IMR-90 (cell line): Measurements from ENCODE around the gene DHX57. TPM values are rescaled to one million over a fixed set of nuclear protein-coding genes. Genes with fewer than 3 reads are reported as not detected.

Experiments used
- ATAC-seq: fragments of 200-7000 bp; cut with Tn5 transposase; 2 replicates; pipeline ENCODE4 v1.9.1; 2020; ENCODE audit warnings: low read depth, mild to moderate bottlenecking, moderate library complexity
- BruUV-seq: library from RNA; stranded (reverse); fragments of 400-500 nt; replicated peaks from 2 replicates; lab custom pipeline; 2021; lab: Mats Ljungman, UMichigan
- CTCF ChIA-PET: fragments of 300-600 bp; formaldehyde crosslinking; extraction: SDS; loops from one replicate; lab custom pipeline; 2021; ENCODE audit warnings: antibody characterized with exemption; lab: Yijun Ruan, JAX
- POLR2A ChIA-PET: fragments of 300-600 bp; sonication (Branson Sonifier 250); formaldehyde crosslinking; loops from one replicate; lab custom pipeline; 2022; ENCODE audit warnings: antibody characterized with exemption; ENCODE audit not compliant: unreplicated experiment; lab: Charles Lee
- DNase-seq: peaks from one replicate; pipeline ENCODE4 v3.0.0; 2013
- H2AFZ ChIP-seq: replicated peaks from 2 replicates; pipeline ENCODE3; 2013; ENCODE audit warnings: low read length, mild to moderate bottlenecking; ENCODE audit not compliant: poor library complexity
- H2AK5ac ChIP-seq: 2 replicates; pipeline ENCODE4 v1.6.1; 2013; ENCODE audit warnings: low read depth, low read length, inconsistent platforms
- H2AK9ac ChIP-seq: replicated peaks from 2 replicates; pipeline ENCODE3; 2013; ENCODE audit warnings: mild to moderate bottlenecking, low read depth, low read length, moderate library complexity; ENCODE audit not compliant: poor library complexity
- H2BK120ac ChIP-seq: 2 replicates; pipeline ENCODE4 v1.6.1; 2013; ENCODE audit warnings: low read depth, low read length, inconsistent platforms
- H2BK15ac ChIP-seq: 3 replicates; pipeline ENCODE4 v1.6.1; 2013; ENCODE audit warnings: low read depth, low read length, inconsistent platforms
- H2BK20ac ChIP-seq: 2 replicates; pipeline ENCODE4 v1.6.1; 2013; ENCODE audit warnings: low read depth, mild to moderate bottlenecking, inconsistent platforms, low read length, moderate library complexity
- H2BK5ac ChIP-seq: 2 replicates; pipeline ENCODE4 v1.6.1; 2013; ENCODE audit warnings: mild to moderate bottlenecking, low read depth, low read length, inconsistent platforms; ENCODE audit not compliant: poor library complexity, severe bottlenecking
- H3K14ac ChIP-seq: replicated peaks from 2 replicates; pipeline ENCODE4 v1.6.1; 2013; ENCODE audit warnings: low read depth, low read length, inconsistent platforms
- H3K18ac ChIP-seq: 2 replicates; pipeline ENCODE4 v1.6.1; 2013; ENCODE audit warnings: low read depth, low read length, control low read depth
- H3K23ac ChIP-seq: 2 replicates; pipeline ENCODE4 v1.6.1; 2013; ENCODE audit warnings: low read depth, low read length, inconsistent platforms
- H3K27ac ChIP-seq: 2 replicates; pipeline ENCODE4 v1.5.1; 2013; ENCODE audit warnings: mild to moderate bottlenecking, control low read depth, low read length; ENCODE audit not compliant: insufficient read depth
- H3K27me3 ChIP-seq: 2 replicates; pipeline ENCODE4 v1.6.1; 2013; ENCODE audit warnings: low read length; ENCODE audit not compliant: control insufficient read depth, insufficient read depth
- H3K36me3 ChIP-seq: 2 replicates; pipeline ENCODE4 v1.6.1; 2013; ENCODE audit warnings: low read length, mixed read lengths; ENCODE audit not compliant: control insufficient read depth, insufficient read depth
- H3K4ac ChIP-seq: 2 replicates; pipeline ENCODE4 v1.6.1; 2013; ENCODE audit warnings: low read depth, low read length, inconsistent platforms
- H3K4me1 ChIP-seq: 2 replicates; pipeline ENCODE4 v1.6.1; 2013; ENCODE audit warnings: low read length, mixed read lengths; ENCODE audit not compliant: control insufficient read depth, insufficient read depth
- H3K4me2 ChIP-seq: 2 replicates; pipeline ENCODE4 v1.6.1; 2013; ENCODE audit warnings: low read depth, mild to moderate bottlenecking, control low read depth, low read length, moderate library complexity
- H3K4me3 ChIP-seq: 2 replicates; pipeline ENCODE4 v1.5.1; 2013; ENCODE audit warnings: low read depth, mild to moderate bottlenecking, control low read depth, low read length, moderate library complexity; ENCODE audit not compliant: insufficient read depth
- H3K56ac ChIP-seq: 2 replicates; pipeline ENCODE4 v1.6.1; 2013; ENCODE audit warnings: low read length, inconsistent platforms; ENCODE audit not compliant: insufficient read depth; ENCODE audit errors: extremely low read depth
- H3K79me1 ChIP-seq, 2 experiments: 2 replicates each; pipeline ENCODE4 v1.6.1; 2013; ENCODE audit warnings: low read length in 2 of 2, inconsistent platforms in 1 of 2, low read depth in 1 of 2
- H3K9ac ChIP-seq: 2 replicates; pipeline ENCODE4 v1.6.1; 2013; ENCODE audit warnings: low read depth, low read length, control low read depth
- H3K9me1 ChIP-seq: 2 replicates; pipeline ENCODE4 v1.6.1; 2013; ENCODE audit warnings: low read length, inconsistent platforms; ENCODE audit not compliant: insufficient read depth
- H3K9me3 ChIP-seq: 2 replicates; pipeline ENCODE4 v1.6.1; 2013; ENCODE audit warnings: low read length; ENCODE audit not compliant: control insufficient read depth, insufficient read depth
- H4K20me1 ChIP-seq: 2 replicates; pipeline ENCODE4 v1.6.1; 2013; ENCODE audit warnings: low read length, inconsistent platforms; ENCODE audit not compliant: insufficient read depth
- H4K5ac ChIP-seq: 2 replicates; pipeline ENCODE4 v1.6.1; 2013; ENCODE audit warnings: mild to moderate bottlenecking, low read depth, low read length, control low read depth
- H4K8ac ChIP-seq, 2 experiments: 2 replicates each; pipeline ENCODE4 v1.6.1; 2013; ENCODE audit warnings: low read depth in 2 of 2, low read length in 2 of 2, control low read depth in 1 of 2, inconsistent platforms in 1 of 2
- H4K91ac ChIP-seq: 2 replicates; pipeline ENCODE4 v1.6.1; 2013; ENCODE audit warnings: low read depth, low read length, inconsistent platforms; ENCODE audit not compliant: insufficient read depth
- BHLHE40 ChIP-seq: fragments of 150-350 bp; IDR thresholded peaks from 2 replicates; pipeline ENCODE4 v1.6.1; 2016; ENCODE audit warnings: mild to moderate bottlenecking, low read depth, low read length
- CEBPB ChIP-seq: IDR thresholded peaks from 2 replicates; pipeline ENCODE4 v1.6.1; 2012; ENCODE audit warnings: low read depth, low read length, improper control_type of control experiment
- FOS ChIP-seq: fragments of 150-350 bp; IDR thresholded peaks from 2 replicates; pipeline ENCODE4 v1.6.1; 2016; ENCODE audit warnings: low read depth, low read length
- MAZ ChIP-seq: IDR thresholded peaks from 2 replicates; pipeline ENCODE4 v1.6.1; 2012; ENCODE audit warnings: low read depth, mild to moderate bottlenecking, low read length, improper control_type of control experiment, moderate library complexity, borderline replicate concordance
- MXI1 ChIP-seq: IDR thresholded peaks from 2 replicates; pipeline ENCODE4 v1.6.1; 2012; ENCODE audit warnings: low read depth, mild to moderate bottlenecking, low read length, moderate library complexity, borderline replicate concordance
- NFE2L2 ChIP-seq: fragments of 150-350 bp; IDR thresholded peaks from 2 replicates; pipeline ENCODE4 v1.6.1; 2016; ENCODE audit warnings: low read depth, mild to moderate bottlenecking, low read length
- POLR2A ChIP-seq: IDR thresholded peaks from 2 replicates; pipeline ENCODE4 v1.6.1; 2012; ENCODE audit warnings: mild to moderate bottlenecking, low read depth, low read length
- RAD21 ChIP-seq: IDR thresholded peaks from 2 replicates; pipeline ENCODE4 v1.6.1; 2012; ENCODE audit warnings: low read length, improper control_type of control experiment
- RCOR1 ChIP-seq: IDR thresholded peaks from 2 replicates; pipeline ENCODE4 v1.6.1; 2012; ENCODE audit warnings: mild to moderate bottlenecking, low read length, improper control_type of control experiment; ENCODE audit not compliant: insufficient replicate concordance
- RFX5 ChIP-seq: IDR thresholded peaks from 2 replicates; pipeline ENCODE4 v1.8.0; 2012; ENCODE audit warnings: low read depth, mild to moderate bottlenecking, low read length, moderate library complexity
- SMC3 ChIP-seq: fragments of 150-350 bp; IDR thresholded peaks from 2 replicates; pipeline ENCODE4 v1.6.1; 2016; ENCODE audit warnings: low read depth, mild to moderate bottlenecking, antibody characterized with exemption, low read length, moderate library complexity
- WGBS, 2 experiments: methylation state at CpG; one replicate each; pipeline versions ENCODE4 v1.1.5 to v1.1.7; 2013; ENCODE audit warnings: missing lambda C conversion rate in 2 of 2; ENCODE audit not compliant: insufficient read length in 1 of 2; ENCODE audit errors: extremely low coverage in 2 of 2; 5-methylcytosine and 5-hydroxymethylcytosine counted together
- dilution Hi-C: fragments of 300-500 bp; cut with HindIII; formaldehyde crosslinking; loops from one replicate; pipeline ENCODE4 v1.14.3; 2018; ENCODE audit warnings: low sequenced_read_pairs; ENCODE audit not compliant: unreplicated experiment
- in situ Hi-C: fragments of 300-500 bp; cut with MboI; formaldehyde crosslinking; loops from 3 replicates; pipeline ENCODE4 v1.14.3; 2019; ENCODE audit warnings: low sequenced_read_pairs, inconsistent platforms, mixed read lengths
- intact Hi-C: fragments of 100-400 bp; cut with micrococcal nuclease; formaldehyde crosslinking; loops from 2 replicates; pipeline ENCODE4 v1.10.0; 2022
- polyA plus RNA-seq, 3 experiments: library from polyadenylated mRNA; depleted of rRNA; stranded (reverse); fragments of >200 nt; gene quantifications; 2 replicates each; pipeline ENCODE4 v1.2.3, GENCODE V29; 2012; ENCODE audit warnings: low replicate concordance in 1 of 3
- total RNA-seq: library from RNA; depleted of rRNA; stranded (reverse); fragments of >200 nt; gene quantifications from 2 replicates; pipeline ENCODE4 v1.2.3, GENCODE V29; 2012
- TF ChIP-seq, protein P1 (sequence below): conservative IDR thresholded peaks from 2 replicates; pipeline ENCODE4 v1.5.1; 2012; ENCODE audit warnings: mild to moderate bottlenecking, low read depth, low read length, improper control_type of control experiment
- TF ChIP-seq, protein P2 (sequence below): fragments of 150-350 bp; IDR thresholded peaks from 2 replicates; pipeline ENCODE4 v1.6.1; 2016; ENCODE audit warnings: low read depth, mild to moderate bottlenecking, low read length, moderate library complexity, borderline replicate concordance
- TF ChIP-seq, protein P3 (sequence below): fragments of 150-350 bp; IDR thresholded peaks from 2 replicates; pipeline ENCODE4 v1.6.1; 2017; ENCODE audit warnings: mild to moderate bottlenecking, antibody characterized with exemption, low read length, low read depth

The DHX57 gene
- total and polyA plus RNA-seq, 2 of the 4 experiments (the other 2 are of a cell fraction) = 9.5 to 24.4 TPM

DNA sequence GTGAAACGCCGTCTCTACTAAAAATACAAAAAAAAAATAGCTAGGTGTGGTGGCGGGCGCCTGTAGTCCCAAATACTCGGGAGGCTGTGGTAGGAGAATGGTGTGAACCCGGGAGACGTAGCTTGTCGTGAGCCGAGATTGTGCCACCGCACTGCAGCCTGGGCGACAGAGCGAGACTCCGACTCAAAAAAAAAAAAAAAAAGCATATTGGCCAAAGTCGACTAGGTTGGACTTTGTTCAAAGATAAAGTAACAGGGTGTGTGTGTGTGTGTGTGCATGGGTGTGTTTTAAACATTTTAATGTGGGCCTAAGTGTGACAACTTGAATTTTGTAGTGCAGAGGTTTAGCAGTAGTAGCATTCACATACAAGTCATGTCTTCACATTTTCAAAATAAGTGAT, 86.0 kb downstream of the DHX57 start:
- Histone ChIP-seq H3K14ac (no peak overlapping the region), H2BK20ac (no peak overlapping the region), H3K79me1 (no peaks in the 10 kb centered on the region), H4K20me1 (no peaks in the 10 kb centered on the region), H3K36me3 (no peaks in the 10 kb centered on the region), H3K9me3 (no peaks in the 10 kb centered on the region), H4K5ac (no peak overlapping the region), H3K4me2 (no peak overlapping the region), H3K56ac (no peak overlapping the region), H2AFZ (no peak overlapping the region), H2BK5ac (no peak overlapping the region), H3K9me1 (no peaks in the 10 kb centered on the region), H3K4me1 (no peaks in the 10 kb centered on the region; the same call in 1 of the 2 replicates), H3K23ac (no peak overlapping the region), H4K8ac (no peak overlapping the region), H3K4me3 (no peak overlapping the region), H2BK120ac (no peak overlapping the region), H2AK9ac (no peak overlapping the region), H2BK15ac (no peak overlapping the region), H3K4ac (no peak overlapping the region), H3K27ac (no peak overlapping the region), H3K27me3 (no peaks in the 10 kb centered on the region), H4K91ac (no peak overlapping the region), H3K18ac (no peak overlapping the region), H3K9ac (no peak overlapping the region), H2AK5ac (no peak overlapping the region)
- no peak for DNase-seq
- in situ Hi-C loops = no loop called here
- POLR2A ChIA-PET = interaction anchor here (0.7 kb wide), 1 partner anchor 38 kb away, joined by 4 read pairs; the partner anchor contains the start of gene SRSF7
- CTCF ChIA-PET = no interaction called here
- intact Hi-C loops = no loop called here
- BruUV-seq = no TSS peak
- 81% methylated on average over 6 of the region's 14 CpGs; no CpG with 5 or more reads in 1 of the 2 experiments for WGBS, 2 experiments
- no peak for TF ChIP-seq POLR2A
- TF ChIP-seq MXI1 = no peak
- TF ChIP-seq NFE2L2 = no peak
- TF ChIP-seq FOS = no peak
- TF ChIP-seq RCOR1 = no peak
- TF ChIP-seq CEBPB = no peak
- TF ChIP-seq MAZ = no peak
- no peak for TF ChIP-seq SMC3
- TF ChIP-seq BHLHE40 = no peak
- TF ChIP-seq, protein P1, sequence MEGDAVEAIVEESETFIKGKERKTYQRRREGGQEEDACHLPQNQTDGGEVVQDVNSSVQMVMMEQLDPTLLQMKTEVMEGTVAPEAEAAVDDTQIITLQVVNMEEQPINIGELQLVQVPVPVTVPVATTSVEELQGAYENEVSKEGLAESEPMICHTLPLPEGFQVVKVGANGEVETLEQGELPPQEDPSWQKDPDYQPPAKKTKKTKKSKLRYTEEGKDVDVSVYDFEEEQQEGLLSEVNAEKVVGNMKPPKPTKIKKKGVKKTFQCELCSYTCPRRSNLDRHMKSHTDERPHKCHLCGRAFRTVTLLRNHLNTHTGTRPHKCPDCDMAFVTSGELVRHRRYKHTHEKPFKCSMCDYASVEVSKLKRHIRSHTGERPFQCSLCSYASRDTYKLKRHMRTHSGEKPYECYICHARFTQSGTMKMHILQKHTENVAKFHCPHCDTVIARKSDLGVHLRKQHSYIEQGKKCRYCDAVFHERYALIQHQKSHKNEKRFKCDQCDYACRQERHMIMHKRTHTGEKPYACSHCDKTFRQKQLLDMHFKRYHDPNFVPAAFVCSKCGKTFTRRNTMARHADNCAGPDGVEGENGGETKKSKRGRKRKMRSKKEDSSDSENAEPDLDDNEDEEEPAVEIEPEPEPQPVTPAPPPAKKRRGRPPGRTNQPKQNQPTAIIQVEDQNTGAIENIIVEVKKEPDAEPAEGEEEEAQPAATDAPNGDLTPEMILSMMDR = no peak
- TF ChIP-seq RFX5 = no peak
- TF ChIP-seq, protein P2, sequence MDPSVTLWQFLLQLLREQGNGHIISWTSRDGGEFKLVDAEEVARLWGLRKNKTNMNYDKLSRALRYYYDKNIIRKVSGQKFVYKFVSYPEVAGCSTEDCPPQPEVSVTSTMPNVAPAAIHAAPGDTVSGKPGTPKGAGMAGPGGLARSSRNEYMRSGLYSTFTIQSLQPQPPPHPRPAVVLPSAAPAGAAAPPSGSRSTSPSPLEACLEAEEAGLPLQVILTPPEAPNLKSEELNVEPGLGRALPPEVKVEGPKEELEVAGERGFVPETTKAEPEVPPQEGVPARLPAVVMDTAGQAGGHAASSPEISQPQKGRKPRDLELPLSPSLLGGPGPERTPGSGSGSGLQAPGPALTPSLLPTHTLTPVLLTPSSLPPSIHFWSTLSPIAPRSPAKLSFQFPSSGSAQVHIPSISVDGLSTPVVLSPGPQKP = no peak
- TF ChIP-seq, protein P3, sequence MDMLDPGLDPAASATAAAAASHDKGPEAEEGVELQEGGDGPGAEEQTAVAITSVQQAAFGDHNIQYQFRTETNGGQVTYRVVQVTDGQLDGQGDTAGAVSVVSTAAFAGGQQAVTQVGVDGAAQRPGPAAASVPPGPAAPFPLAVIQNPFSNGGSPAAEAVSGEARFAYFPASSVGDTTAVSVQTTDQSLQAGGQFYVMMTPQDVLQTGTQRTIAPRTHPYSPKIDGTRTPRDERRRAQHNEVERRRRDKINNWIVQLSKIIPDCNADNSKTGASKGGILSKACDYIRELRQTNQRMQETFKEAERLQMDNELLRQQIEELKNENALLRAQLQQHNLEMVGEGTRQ = no peak
- no peak for TF ChIP-seq RAD21
- dilution Hi-C loops = no loop called here
- ATAC-seq = no peak
